ENCODE data around the gene TARBP1.

Gene TARBP1

DNA sequence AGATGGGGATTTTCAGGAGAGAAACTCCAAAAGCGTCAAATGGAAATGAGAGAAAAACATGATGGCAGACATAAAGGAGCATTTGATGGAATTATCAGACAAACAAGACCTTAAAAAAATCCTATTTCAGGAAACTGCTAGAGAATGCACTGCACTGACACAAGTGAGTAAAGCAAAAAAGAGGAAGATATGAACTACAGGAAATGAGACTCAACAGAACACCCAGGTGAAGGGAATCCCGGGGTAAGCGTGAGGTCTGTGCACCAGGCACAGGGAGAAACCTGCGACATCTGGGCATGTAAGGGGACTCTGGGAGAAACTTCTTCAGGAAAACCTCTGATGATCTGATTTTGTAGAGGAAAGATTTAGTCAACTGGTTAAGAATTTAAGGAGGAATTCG, 2.8 kb downstream of the TARBP1 start:
- TF ChIP-seq, protein P1, sequence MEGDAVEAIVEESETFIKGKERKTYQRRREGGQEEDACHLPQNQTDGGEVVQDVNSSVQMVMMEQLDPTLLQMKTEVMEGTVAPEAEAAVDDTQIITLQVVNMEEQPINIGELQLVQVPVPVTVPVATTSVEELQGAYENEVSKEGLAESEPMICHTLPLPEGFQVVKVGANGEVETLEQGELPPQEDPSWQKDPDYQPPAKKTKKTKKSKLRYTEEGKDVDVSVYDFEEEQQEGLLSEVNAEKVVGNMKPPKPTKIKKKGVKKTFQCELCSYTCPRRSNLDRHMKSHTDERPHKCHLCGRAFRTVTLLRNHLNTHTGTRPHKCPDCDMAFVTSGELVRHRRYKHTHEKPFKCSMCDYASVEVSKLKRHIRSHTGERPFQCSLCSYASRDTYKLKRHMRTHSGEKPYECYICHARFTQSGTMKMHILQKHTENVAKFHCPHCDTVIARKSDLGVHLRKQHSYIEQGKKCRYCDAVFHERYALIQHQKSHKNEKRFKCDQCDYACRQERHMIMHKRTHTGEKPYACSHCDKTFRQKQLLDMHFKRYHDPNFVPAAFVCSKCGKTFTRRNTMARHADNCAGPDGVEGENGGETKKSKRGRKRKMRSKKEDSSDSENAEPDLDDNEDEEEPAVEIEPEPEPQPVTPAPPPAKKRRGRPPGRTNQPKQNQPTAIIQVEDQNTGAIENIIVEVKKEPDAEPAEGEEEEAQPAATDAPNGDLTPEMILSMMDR (IDR thresholded peaks at IDR 0.05) = no peak

- TF ChIP-seq, protein P1 (IDR thresholded peaks at IDR 0.05) = no peak
Measured at GRCh38 chr1:234475167-234475793, 3.7 kb downstream of the TARBP1 start.

- TF ChIP-seq, protein P1 (IDR thresholded peaks at IDR 0.05) = no peak
Measured at GRCh38 chr1:234474375-234474774, 4.6 kb downstream of the TARBP1 start.

DNA sequence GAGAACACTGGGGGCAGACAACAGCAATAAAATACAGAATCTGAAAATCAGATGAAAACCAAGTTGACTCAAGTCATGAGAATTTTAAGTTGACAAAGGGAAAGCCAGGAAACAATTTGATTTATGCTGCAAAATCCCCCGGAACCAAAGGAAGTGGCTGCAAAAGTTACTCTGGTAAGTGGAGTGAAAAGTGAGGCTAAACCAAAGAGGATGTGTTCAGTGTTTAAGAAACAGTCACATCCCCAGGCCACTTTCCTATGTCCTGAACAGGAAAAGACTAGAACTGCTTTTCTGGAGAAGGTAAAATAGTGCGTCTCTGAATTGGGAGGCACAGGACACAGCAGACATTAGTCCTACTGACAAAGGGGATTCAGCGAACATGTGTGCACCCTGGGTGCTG, 5.9 kb downstream of the TARBP1 start:
- TF ChIP-seq, protein P1 (IDR thresholded peaks at IDR 0.05) = no peak

DNA sequence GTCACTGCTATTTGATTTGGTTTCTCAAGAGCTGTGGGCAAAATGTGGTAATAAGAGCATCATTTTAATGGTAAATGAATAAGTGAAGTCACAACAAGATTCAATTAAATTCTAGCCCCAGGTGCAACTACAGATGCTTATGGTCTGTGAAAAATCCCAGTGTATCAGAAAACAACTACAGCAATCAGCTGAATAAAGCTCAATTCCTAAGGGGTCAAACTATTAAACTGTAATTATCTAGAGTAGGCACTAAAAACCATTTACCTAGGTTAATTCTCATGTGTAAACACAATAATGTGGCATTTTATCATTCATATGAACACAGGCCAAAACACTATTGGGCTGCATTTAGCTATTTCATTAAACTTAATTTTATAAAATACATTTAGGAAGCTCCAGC, 9.6 kb downstream of the TARBP1 start:
- TF ChIP-seq, protein P1 (IDR thresholded peaks at IDR 0.05) = no peak

DNA sequence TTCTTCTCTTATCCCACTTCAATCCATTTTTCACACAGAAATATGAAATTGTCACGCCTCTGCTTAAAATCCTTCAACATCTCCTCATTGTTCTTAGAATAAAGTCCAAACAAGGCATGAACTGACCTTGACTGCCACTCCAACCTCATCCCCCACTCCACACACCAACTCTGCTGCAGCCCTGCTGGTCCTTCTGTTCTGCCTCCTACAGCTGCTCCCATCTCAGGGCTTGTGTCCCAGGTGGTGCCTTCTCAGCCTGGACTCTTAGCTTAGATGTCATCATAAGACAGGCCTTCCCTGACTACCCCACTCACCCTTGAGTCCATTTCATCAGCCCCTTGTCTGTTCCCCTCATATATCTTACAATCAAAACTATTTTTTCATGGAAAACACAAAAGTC, 10.4 kb downstream of the TARBP1 start:
- TF ChIP-seq, protein P1 (IDR thresholded peaks at IDR 0.05) = no peak

DNA sequence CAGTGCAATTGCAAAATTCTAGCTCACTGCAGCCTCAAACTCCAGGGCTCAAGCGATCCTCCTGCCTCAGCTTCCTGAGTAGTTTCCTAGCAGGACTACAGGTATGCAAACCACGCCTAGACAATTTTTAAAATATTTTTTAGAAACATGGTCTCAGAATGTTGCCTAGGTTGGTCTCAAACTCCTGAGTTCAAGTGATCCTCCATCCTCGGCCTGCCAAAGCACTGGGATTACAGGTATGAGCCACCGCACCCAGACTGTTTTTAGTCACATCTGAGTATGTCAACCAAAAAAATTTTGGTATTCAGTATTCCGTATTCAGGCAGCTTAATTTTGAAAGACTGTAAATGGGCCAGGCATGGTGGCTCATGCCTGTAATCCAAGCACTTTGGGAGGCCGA, 11.2 kb downstream of the TARBP1 start:
- TF ChIP-seq, protein P1 (IDR thresholded peaks at IDR 0.05) = no peak

DNA sequence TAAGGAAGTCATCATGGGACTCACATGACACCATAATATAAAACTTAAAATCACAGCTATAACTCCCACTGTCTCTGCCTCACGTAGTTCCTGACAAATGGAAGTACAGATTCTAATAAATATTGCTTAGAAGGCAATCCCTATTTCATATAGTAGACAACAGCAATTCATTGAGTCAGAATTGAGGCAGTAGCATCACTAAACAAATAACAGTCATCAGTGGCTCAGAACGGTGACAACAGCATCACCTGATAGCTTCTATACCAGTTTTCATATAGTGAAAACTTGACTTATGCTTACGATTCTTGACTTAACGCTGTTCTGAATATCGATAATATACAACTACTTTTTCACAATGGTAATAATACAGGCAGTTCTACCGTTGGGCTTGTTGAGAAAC, 12.0 kb downstream of the TARBP1 start:
- TF ChIP-seq, protein P1 (IDR thresholded peaks at IDR 0.05) = no peak
